Measurements from ENCODE around the gene PRKG1. TPM values are rescaled to one million over a fixed set of nuclear protein-coding genes. Genes with fewer than 3 reads are reported as not detected.

Gene PRKG1
- total and polyA plus RNA-seq, 2 of the 8 experiments (the other 6 are each of a cell fraction or from before 2014, with no cell fraction given) = 4.2 to 15.2 TPM

- H3K9ac ChIP-seq (replicated peaks in 1 of 4; ENCODE audit: extremely low read depth in 1 of 4, low read depth in 3 of 4, low read length in 3 of 4) = no peak overlapping the region
- FAIRE-seq (no peak), DNase-seq (ENCODE audit: low read depth in 1 of 2, low spot score in 2 of 2) (no peak)
- H4K91ac ChIP-seq (replicated peaks; ENCODE audit: insufficient read length, low read length) = no peak overlapping the region
- H2BK12ac ChIP-seq (ENCODE audit: low read depth, low read length) = no peak overlapping the region
- H2AK5ac ChIP-seq (ENCODE audit: low read depth, low read length) = no peak overlapping the region
- H3K4me2 ChIP-seq (ENCODE audit: insufficient read depth in 1 of 2, low read depth in 2 of 2, low read length in 2 of 2) = no peak overlapping the region
- H3K4ac ChIP-seq (replicated peaks; ENCODE audit: insufficient read length, low read depth, low read length) = no peak overlapping the region
- H3K56ac ChIP-seq (replicated peaks; ENCODE audit: insufficient read length, low read depth, low read length) = no peak overlapping the region
- H3K9me3 ChIP-seq (ENCODE audit: insufficient read depth in 2 of 2, low read depth in 1 of 2, low read length in 1 of 2) = no peaks in the 10 kb centered on the region
- no peak overlapping the region for H3K18ac ChIP-seq (ENCODE audit: extremely low read depth, low read length)
- H3K36me3 ChIP-seq (ENCODE audit: control insufficient read depth in 2 of 4, insufficient read depth in 4 of 4, low read length in 3 of 4) = no peaks in the 10 kb centered on the region
- no peak overlapping the region for H3K27ac ChIP-seq (ENCODE audit: low read depth, low read length)
- H2BK15ac ChIP-seq (ENCODE audit: low read length) = no peak overlapping the region
- CTCF ChIA-PET (ENCODE audit: partially characterized antibody) = no interaction called here
- no peak overlapping the region for H3K23ac ChIP-seq (ENCODE audit: insufficient read length)
- H2AFZ ChIP-seq (ENCODE audit: low read length) = no peak overlapping the region
- no peak overlapping the region for H4K5ac ChIP-seq (ENCODE audit: insufficient read length, low read depth, low read length)
- H3K79me2 ChIP-seq (ENCODE audit: control insufficient read depth in 1 of 2, insufficient read depth in 2 of 2, low read length in 2 of 2) = no peaks in the 10 kb centered on the region
- H3K4me1 ChIP-seq (replicated peaks in 1 of 4; ENCODE audit: control insufficient read depth in 3 of 4, insufficient read depth in 4 of 4, low read length in 3 of 4) = no peaks in the 10 kb centered on the region
- H4K20me1 ChIP-seq (replicated peaks in 1 of 2; ENCODE audit: control insufficient read depth in 1 of 2, insufficient read depth in 2 of 2, low read length in 2 of 2) = no peaks in the 10 kb centered on the region
- H2BK120ac ChIP-seq (replicated peaks; ENCODE audit: low read depth, low read length) = no peak overlapping the region
- H3K23me2 ChIP-seq (ENCODE audit: low read depth, low read length) = no peaks in the 10 kb centered on the region
- H2BK20ac ChIP-seq (ENCODE audit: low read length) = no peak overlapping the region
- POLR2A ChIA-PET (ENCODE audit: partially characterized antibody) = no interaction called here
- no peak overlapping the region for H3K4me3 ChIP-seq (ENCODE audit: extremely low read depth in 1 of 4, insufficient read depth in 2 of 4, low read depth in 3 of 4, low read length in 4 of 4)
- 88% methylated on average over 2 of the region's 2 CpGs; no CpG with 5 or more reads in 1 of the 2 experiments for WGBS, 2 experiments (ENCODE audit: extremely low coverage in 1 of 2, insufficient coverage in 1 of 2, insufficient read length in 1 of 2, insufficient replicate concordance in 2 of 2, low coverage in 1 of 2, low lambda C conversion rate in 2 of 2, missing lambda C conversion rate in 1 of 2)
- H3K27me3 ChIP-seq (replicated peaks in 1 of 4; ENCODE audit: control insufficient read depth in 3 of 4, extremely low read depth in 1 of 4, insufficient read depth in 3 of 4, low read length in 3 of 4) = no peaks in the 10 kb centered on the region
- no peak overlapping the region for H4K8ac ChIP-seq (ENCODE audit: extremely low read depth, insufficient read depth, low read length)
- H2BK5ac ChIP-seq (ENCODE audit: low read depth, low read length) = no peak overlapping the region
- H3K79me1 ChIP-seq (ENCODE audit: low read depth, low read length) = no peaks in the 10 kb centered on the region
- no peak for TF ChIP-seq RNF2 (IDR thresholded peaks at IDR 0.05; ENCODE audit: borderline replicate concordance, low read depth, low read length, missing control alignments, poor library complexity, severe bottlenecking)
- no peak for TF ChIP-seq TCF12 (IDR thresholded peaks at IDR 0.05; ENCODE audit: low read depth, low read length)
- no peak for TF ChIP-seq RXRA (IDR thresholded peaks at IDR 0.05; ENCODE audit: insufficient read depth, low read depth, low read length)
- no peak for TF ChIP-seq POLR2A (IDR thresholded peaks at IDR 0.05; ENCODE audit: control extremely low read depth in 1 of 2, low read depth in 2 of 2, low read length in 2 of 2)
- no peak for TF ChIP-seq NANOG (IDR thresholded peaks at IDR 0.05; ENCODE audit: insufficient read depth, low read depth, low read length, poor library complexity, severe bottlenecking)
- TF ChIP-seq EZH2 (IDR thresholded peaks at IDR 0.05; ENCODE audit: low read depth, low read length, severe bottlenecking) = no peak
- TF ChIP-seq KDM5A (IDR thresholded peaks at IDR 0.05; ENCODE audit: low read length) = no peak
- no peak for TF ChIP-seq FOSL1 (IDR thresholded peaks at IDR 0.05; ENCODE audit: insufficient read depth, low read depth, low read length)
- TF ChIP-seq YY1 (IDR thresholded peaks at IDR 0.05; ENCODE audit: low read depth, low read length) = no peak
- no peak overlapping the region for H3K14ac ChIP-seq (ENCODE audit: insufficient read length)
Observed at GRCh38 chr10:51325649-51326048, 251.4 kb downstream of the PRKG1 start.

Measured in H1 (cell line).